ENCODE results near the gene GRIN2D.

Gene GRIN2D

DNA sequence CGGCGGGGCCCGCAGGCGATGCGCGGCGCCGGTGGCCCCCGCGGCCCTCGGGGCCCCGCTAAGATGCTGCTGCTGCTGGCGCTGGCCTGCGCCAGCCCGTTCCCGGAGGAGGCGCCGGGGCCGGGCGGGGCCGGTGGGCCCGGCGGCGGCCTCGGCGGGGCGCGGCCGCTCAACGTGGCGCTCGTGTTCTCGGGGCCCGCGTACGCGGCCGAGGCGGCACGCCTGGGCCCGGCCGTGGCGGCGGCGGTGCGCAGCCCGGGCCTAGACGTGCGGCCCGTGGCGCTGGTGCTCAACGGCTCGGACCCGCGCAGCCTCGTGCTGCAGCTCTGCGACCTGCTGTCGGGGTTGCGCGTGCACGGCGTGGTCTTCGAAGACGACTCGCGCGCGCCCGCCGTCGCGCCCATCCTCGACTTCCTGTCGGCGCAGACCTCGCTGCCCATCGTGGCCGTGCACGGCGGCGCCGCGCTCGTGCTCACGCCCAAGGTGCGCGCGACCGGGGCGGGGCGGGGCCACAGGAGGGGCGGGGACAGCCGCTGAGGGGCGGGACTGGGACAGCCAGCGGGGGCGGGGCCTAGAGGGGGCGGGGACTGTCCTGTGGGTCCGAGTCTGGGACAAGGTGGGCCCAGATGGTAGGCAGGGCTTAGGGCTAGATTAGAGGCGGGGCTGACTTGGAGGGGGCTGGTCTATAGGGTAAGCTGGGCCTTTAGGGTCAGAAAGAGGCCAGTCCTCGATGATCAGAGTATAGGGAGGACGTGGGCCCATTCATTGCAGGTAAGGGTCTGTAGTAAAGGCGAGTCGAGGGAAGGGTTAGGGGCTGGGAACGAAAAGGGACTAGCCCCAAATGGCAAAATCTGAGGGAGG lies 5.1 kb downstream of the GRIN2D start:
- peak; percentile 78 for DNase-seq

- DNase-seq, result peak; percentile 74
Measured at GRCh38 chr19:48400018-48400742, 6.7 kb downstream of the GRIN2D start.

DNA sequence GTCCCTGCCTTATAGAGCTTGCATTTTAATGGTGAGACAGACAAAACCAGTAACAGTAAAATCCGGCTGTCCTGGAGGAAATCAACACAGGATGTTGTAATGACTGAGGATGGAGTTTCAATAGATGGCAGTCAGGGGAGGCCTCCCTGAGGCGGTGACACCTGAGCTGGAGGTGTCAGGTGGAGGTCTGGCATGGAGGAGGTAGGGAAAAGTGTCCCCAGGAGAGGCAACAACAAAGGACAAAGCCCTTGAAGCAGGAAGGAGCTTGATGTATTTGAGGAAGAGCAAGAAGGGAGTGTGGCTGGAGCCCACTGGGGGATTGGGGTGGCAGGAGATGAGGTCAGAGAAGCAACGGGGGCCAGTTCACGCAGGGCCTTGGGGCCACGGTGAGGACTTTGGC lies 7.8 kb downstream of the GRIN2D start:
- no peak for DNase-seq

DNA sequence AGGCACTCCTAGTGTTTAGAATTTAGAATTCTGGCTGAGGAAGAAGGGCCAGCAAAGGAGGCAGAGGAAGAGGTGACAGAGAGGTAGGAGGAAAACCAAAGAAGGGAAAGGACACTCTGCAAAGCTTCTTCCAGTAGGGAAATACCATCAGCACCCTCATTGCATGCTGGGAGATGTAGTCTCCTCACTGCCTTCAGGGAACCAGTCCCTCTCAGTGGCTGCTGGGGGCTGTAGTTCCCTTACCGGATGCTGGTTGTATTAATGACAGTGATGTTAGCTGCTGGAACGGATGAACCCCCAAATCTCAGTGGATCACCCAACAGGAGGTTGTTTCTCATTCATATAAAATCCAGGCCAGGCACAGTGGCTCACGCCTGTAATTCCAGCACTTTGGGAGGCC lies 10.1 kb downstream of the GRIN2D start:
- DNase-seq, result peak; percentile 62

GRCh38 chr19:48405010-48405659 lies 11.7 kb downstream of the GRIN2D start:
- DNase-seq, result no peak

- DNase-seq, result no peak
Measured at GRCh38 chr19:48405850-48406249, 12.4 kb downstream of the GRIN2D start.

- peak; percentile 68 for DNase-seq
Measured at GRCh38 chr19:48413879-48414587, 20.6 kb downstream of the GRIN2D start.

DNA sequence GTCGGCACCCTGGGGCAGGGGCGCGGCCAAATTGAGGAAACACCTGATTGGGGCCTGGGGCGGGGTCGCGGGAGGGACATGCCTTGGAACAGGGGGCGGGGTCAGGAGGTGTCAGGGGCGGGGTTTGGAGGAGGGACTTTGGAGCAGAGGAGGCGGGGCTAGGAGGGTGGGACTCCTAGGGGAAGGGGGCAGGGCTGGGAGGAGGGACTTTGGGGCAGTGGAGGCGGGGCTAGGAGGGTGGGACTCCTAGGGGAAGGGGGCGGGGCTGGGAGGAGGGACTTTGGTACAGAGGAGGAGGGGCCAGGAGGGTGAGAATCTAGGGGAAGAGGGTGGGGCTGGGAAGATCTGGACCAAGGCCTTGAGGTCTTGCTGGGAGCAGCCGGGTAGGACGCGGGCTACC lies 21.9 kb downstream of the GRIN2D start:
- DNase-seq, result peak; percentile 82

GRCh38 chr19:48415806-48416221 lies 22.3 kb downstream of the GRIN2D start:
- DNase-seq, result no peak

- no peak for DNase-seq
Measured at GRCh38 chr19:48417421-48417820, 24.0 kb downstream of the GRIN2D start.

DNA sequence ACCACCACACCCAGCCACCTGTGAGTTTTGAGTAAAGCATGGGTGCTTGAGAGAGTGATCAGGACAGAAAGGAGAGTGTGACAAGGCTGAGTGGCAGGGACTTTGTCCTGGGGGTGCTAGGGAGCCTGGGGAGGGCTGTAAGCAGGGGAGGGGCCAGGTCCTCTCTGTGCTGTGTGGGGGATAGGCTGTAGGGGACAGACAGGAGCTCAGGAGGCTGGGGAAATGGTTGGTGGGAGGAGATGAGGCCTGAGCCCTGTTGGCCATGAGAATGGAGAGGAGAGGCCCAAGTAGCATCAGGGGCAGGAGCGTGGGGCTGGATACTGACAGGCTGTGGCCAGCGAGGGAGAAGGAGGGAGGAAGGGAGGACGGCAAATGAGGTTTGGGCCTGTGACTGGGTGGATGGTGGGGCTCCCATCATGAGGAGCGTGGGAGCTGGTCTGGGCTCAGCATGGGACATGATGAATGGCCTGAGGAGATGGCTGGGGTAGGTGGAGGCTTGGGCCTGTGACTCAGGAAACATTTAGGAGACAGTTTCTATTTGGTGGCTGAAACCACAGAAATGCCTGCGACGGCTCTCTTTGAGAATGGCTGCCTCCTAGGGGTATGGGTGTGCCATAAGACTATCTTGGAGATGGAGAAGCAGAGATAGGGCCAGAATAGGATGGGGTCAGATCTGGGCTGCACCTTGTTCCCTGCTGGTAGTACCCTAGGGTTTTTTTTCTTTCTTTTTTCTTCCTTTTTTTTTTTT lies 25.0 kb downstream of the GRIN2D start:
- peak; percentile 72 for DNase-seq

DNA sequence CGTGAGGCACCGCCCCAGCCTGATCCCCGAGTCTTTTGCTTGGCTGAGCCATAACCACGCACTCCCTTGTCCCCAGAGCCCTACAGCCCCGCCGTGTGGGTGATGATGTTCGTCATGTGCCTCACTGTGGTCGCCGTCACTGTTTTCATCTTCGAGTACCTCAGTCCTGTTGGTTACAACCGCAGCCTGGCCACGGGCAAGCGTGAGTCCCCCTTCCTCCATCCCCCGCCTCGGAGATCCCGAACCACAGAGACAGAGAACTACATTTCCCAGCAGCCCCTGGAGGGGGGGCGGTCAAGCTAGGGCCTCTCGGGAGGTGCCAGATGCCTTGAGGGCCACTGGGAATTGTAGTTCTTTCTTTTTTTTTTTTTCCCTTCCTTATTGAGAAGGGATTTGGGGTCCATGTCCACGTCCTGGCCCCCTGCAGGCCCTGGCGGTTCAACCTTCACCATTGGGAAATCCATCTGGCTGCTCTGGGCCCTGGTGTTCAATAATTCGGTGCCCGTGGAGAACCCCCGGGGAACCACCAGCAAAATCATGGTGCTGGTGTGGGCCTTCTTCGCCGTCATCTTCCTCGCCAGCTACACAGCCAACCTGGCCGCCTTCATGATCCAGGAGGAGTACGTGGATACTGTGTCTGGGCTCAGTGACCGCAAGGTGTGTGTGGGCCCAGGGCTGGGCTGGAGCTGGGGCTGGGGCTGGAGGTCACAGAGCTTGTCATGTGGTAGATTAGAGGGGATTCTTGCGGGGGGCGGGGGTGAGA lies 25.9 kb downstream of the GRIN2D start:
- DNase-seq, result peak; percentile 68

GRCh38 chr19:48421548-48421947 lies 28.1 kb downstream of the GRIN2D start:
- peak; percentile 13 for DNase-seq

GRCh38 chr19:48424694-48425219 lies 31.3 kb downstream of the GRIN2D start:
- peak; percentile 78 for DNase-seq

- DNase-seq, result no peak
Measured at GRCh38 chr19:48428670-48429069, 35.2 kb downstream of the GRIN2D start.

DNA sequence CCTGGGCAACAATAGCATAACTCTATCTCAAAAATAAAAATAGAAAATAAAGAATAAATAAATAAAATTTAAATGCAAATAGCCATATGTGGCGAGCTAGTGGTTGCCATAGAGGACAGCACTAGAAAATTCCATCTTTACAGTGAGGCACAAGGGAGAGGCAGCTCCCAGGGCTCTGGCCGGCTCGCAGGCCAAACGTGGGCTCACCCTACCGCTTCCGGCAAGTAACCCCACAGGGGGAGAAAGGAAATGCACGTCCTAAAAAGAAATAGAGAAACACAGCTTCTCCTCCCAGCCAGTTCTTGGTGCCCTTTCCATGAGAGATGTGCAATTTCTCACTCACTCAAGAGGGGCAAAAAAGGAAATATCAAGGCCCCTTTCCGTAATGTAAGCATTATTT lies 39.9 kb downstream of the GRIN2D start:
- DNase-seq, result no peak

GRCh38 chr19:48436586-48436985 lies 43.1 kb downstream of the GRIN2D start:
- no peak for DNase-seq

DNA sequence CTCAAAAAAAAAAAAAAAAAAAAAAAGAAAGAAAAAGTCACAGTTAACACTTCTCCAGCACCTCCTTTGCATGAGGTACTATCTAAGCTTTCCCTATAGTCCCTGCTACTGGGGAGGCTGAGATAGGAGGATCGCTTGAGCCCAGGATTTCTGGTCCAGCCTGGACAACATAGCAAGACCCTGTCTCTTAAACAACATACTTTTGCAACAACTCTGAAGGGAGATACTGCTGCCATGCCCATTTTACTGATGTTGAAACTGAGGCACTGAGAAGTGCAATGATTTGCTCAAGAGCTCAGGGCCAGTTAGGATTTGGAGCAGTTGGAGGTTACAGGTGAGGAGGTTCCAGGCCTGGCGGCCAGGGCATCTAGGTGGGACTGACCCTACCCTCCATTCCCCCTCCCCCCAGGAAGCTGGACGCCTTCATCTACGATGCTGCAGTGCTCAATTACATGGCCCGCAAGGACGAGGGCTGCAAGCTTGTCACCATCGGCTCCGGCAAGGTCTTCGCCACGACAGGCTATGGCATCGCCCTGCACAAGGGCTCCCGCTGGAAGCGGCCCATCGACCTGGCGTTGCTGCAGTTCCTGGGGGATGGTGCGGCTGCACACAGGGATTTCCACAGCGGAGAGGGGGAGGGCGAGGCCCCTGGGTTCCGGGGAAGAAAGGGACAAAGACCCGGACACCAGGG lies 48.0 kb downstream of the GRIN2D start:
- no peak for DNase-seq

DNA sequence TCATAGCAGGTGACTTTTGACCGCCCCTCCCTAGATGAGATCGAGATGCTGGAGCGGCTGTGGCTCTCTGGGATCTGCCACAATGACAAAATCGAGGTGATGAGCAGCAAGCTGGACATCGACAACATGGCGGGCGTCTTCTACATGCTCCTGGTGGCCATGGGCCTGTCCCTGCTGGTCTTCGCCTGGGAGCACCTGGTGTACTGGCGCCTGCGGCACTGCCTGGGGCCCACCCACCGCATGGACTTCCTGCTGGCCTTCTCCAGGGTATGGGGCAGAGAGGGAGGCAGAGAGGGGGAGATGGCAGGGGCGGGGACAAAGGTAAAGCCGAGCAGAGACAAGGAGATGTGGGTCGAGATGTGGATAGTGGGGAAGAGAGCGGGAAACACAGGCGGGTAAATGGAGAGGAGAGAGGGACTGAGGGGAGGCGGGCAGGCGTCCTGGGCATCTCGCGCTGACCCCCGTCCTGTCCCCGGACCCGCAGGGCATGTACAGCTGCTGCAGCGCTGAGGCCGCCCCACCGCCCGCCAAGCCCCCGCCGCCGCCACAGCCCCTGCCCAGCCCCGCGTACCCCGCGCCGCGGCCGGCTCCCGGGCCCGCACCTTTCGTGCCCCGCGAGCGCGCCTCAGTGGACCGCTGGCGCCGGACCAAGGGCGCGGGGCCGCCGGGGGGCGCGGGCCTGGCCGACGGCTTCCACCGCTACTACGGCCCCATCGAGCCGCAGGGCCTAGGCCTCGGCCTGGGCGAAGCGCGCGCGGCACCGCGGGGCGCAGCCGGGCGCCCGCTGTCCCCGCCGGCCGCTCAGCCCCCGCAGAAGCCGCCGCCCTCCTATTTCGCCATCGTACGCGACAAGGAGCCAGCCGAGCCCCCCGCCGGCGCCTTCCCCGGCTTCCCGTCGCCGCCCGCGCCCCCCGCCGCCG lies 48.9 kb downstream of the GRIN2D start:
- no peak for DNase-seq
